ENCODE data around the gene ACTN1. TPM values are rescaled to one million over a fixed set of nuclear protein-coding genes. Genes with fewer than 3 reads are reported as not detected.

Gene ACTN1
- total RNA-seq, 1 donor = 447 TPM

- Histone ChIP-seq H3K9me3 (ENCODE audit: low read depth, low read length) (no peaks in the 10 kb centered on the region), H3K4me3 (ENCODE audit: insufficient read depth, low read length) (no peak overlapping the region), H4K20me1 (ENCODE audit: insufficient read depth, low read length) (peaks cover 75% of the 10 kb centered on the region), H2AFZ (ENCODE audit: low read length) (no peak overlapping the region), H3K4me2 (ENCODE audit: insufficient read depth, low read length) (no peak overlapping the region), H3K27me3 (ENCODE audit: insufficient read depth, low read length) (no peaks in the 10 kb centered on the region), H3K79me2 (ENCODE audit: insufficient read depth, low read length) (peaks cover 80% of the 10 kb centered on the region), H3K27ac (ENCODE audit: low read depth, low read length) (peak overlapping the region; percentile 38), H3K4me1 (ENCODE audit: insufficient read depth, low read length) (peaks cover 23% of the 10 kb centered on the region), H3K36me3 (ENCODE audit: insufficient read depth, low read length) (peaks cover 95% of the 10 kb centered on the region)
- TF ChIP-seq CTCF (IDR thresholded peaks at IDR 0.05; ENCODE audit: extremely low read depth, low read depth, low read length) = no peak
- DNase-seq (ENCODE audit: insufficient read length, low spot score, missing footprints) = peak; percentile 79
Measured at GRCh38 chr14:68899033-68899603, 80.0 kb downstream of the ACTN1 start.

- no peak for TF ChIP-seq CTCF (IDR thresholded peaks at IDR 0.05; ENCODE audit: extremely low read depth, low read depth, low read length)
- Histone ChIP-seq H4K20me1 (ENCODE audit: insufficient read depth, low read length) (peaks cover 75% of the 10 kb centered on the region), H3K79me2 (ENCODE audit: insufficient read depth, low read length) (peaks cover 80% of the 10 kb centered on the region), H3K27me3 (ENCODE audit: insufficient read depth, low read length) (no peaks in the 10 kb centered on the region), H3K4me3 (ENCODE audit: insufficient read depth, low read length) (no peak overlapping the region), H3K36me3 (ENCODE audit: insufficient read depth, low read length) (peaks cover 95% of the 10 kb centered on the region), H3K4me2 (ENCODE audit: insufficient read depth, low read length) (no peak overlapping the region), H2AFZ (ENCODE audit: low read length) (no peak overlapping the region), H3K27ac (ENCODE audit: low read depth, low read length) (peak overlapping the region; percentile 38), H3K9me3 (ENCODE audit: low read depth, low read length) (no peaks in the 10 kb centered on the region), H3K4me1 (ENCODE audit: insufficient read depth, low read length) (peaks cover 28% of the 10 kb centered on the region)
- peak; percentile 27 for DNase-seq (ENCODE audit: insufficient read length, low spot score, missing footprints)
Measured at GRCh38 chr14:68898248-68899032, 80.7 kb downstream of the ACTN1 start.

- Histone ChIP-seq H4K20me1 (ENCODE audit: insufficient read depth, low read length) (peaks cover 75% of the 10 kb centered on the region), H3K27me3 (ENCODE audit: insufficient read depth, low read length) (no peaks in the 10 kb centered on the region), H3K4me1 (ENCODE audit: insufficient read depth, low read length) (peaks cover 34% of the 10 kb centered on the region), H3K36me3 (ENCODE audit: insufficient read depth, low read length) (peaks cover 97% of the 10 kb centered on the region), H3K4me3 (ENCODE audit: insufficient read depth, low read length) (no peak overlapping the region), H3K27ac (ENCODE audit: low read depth, low read length) (peak overlapping the region; percentile 26), H3K79me2 (ENCODE audit: insufficient read depth, low read length) (peaks cover 81% of the 10 kb centered on the region), H3K4me2 (ENCODE audit: insufficient read depth, low read length) (no peak overlapping the region), H2AFZ (ENCODE audit: low read length) (no peak overlapping the region), H3K9me3 (ENCODE audit: low read depth, low read length) (no peaks in the 10 kb centered on the region)
- peak; percentile 72 for DNase-seq (ENCODE audit: insufficient read length, low spot score, missing footprints)
- TF ChIP-seq CTCF (IDR thresholded peaks at IDR 0.05; ENCODE audit: extremely low read depth, low read depth, low read length) = no peak
Measured at GRCh38 chr14:68897559-68898155, 81.4 kb downstream of the ACTN1 start.

GRCh38 chr14:68896132-68896531 lies 83.0 kb downstream of the ACTN1 start:
- Histone ChIP-seq H2AFZ (ENCODE audit: low read length) (no peak overlapping the region), H3K4me3 (ENCODE audit: insufficient read depth, low read length) (no peak overlapping the region), H3K79me2 (ENCODE audit: insufficient read depth, low read length) (peaks cover 79% of the 10 kb centered on the region), H3K4me2 (ENCODE audit: insufficient read depth, low read length) (no peak overlapping the region), H3K27me3 (ENCODE audit: insufficient read depth, low read length) (no peaks in the 10 kb centered on the region), H3K4me1 (ENCODE audit: insufficient read depth, low read length) (peaks cover 37% of the 10 kb centered on the region), H3K36me3 (ENCODE audit: insufficient read depth, low read length) (peaks cover 98% of the 10 kb centered on the region), H3K9me3 (ENCODE audit: low read depth, low read length) (no peaks in the 10 kb centered on the region), H4K20me1 (ENCODE audit: insufficient read depth, low read length) (peaks cover 73% of the 10 kb centered on the region), H3K27ac (ENCODE audit: low read depth, low read length) (peak overlapping the region; percentile 89)
- peak; percentile 68 for DNase-seq (ENCODE audit: insufficient read length, low spot score, missing footprints)
- TF ChIP-seq CTCF (IDR thresholded peaks at IDR 0.05; ENCODE audit: extremely low read depth, low read depth, low read length) = peak; percentile 55
